ENCODE data around the gene TLR8. TPM values are rescaled to one million over a fixed set of nuclear protein-coding genes. Genes with fewer than 3 reads are reported as not detected.

Gene TLR8
- total RNA-seq, 1 donor from 2014 or later = not detected

GRCh38 chrX:12898073-12898472 lies 8.3 kb upstream of the TLR8 start:
- FAIRE-seq (no peak), DNase-seq (ENCODE audit: low read depth) (no peak)
- TF ChIP-seq CTCF (IDR thresholded peaks at IDR 0.05; ENCODE audit: insufficient read depth, low read length, severe bottlenecking) = no peak
- Histone ChIP-seq H3K4me3 (ENCODE audit: low read depth, low read length) (no peak overlapping the region), H3K36me3 (ENCODE audit: control insufficient read depth, insufficient read depth, low read length) (no peaks in the 10 kb centered on the region), H3K27me3 (ENCODE audit: control insufficient read depth, insufficient read depth, low read length) (no peaks in the 10 kb centered on the region)

GRCh38 chrX:12899506-12899905 lies 6.9 kb upstream of the TLR8 start:
- DNase-seq (ENCODE audit: low read depth) (no peak), FAIRE-seq (no peak)
- H3K36me3 ChIP-seq (ENCODE audit: control insufficient read depth, insufficient read depth, low read length) = no peaks in the 10 kb centered on the region
- TF ChIP-seq CTCF (IDR thresholded peaks at IDR 0.05; ENCODE audit: insufficient read depth, low read length, severe bottlenecking) = no peak
- no peak overlapping the region for H3K4me3 ChIP-seq (ENCODE audit: low read depth, low read length)
- H3K27me3 ChIP-seq (ENCODE audit: control insufficient read depth, insufficient read depth, low read length) = no peaks in the 10 kb centered on the region

GRCh38 chrX:12901486-12901885 lies 4.9 kb upstream of the TLR8 start:
- no peak for FAIRE-seq
- peak; percentile 39 for DNase-seq (ENCODE audit: low read depth)
- Histone ChIP-seq H3K36me3 (ENCODE audit: control insufficient read depth, insufficient read depth, low read length) (no peaks in the 10 kb centered on the region), H3K4me3 (ENCODE audit: low read depth, low read length) (no peak overlapping the region), H3K27me3 (ENCODE audit: control insufficient read depth, insufficient read depth, low read length) (no peaks in the 10 kb centered on the region)
- peak; percentile 48 for TF ChIP-seq CTCF (IDR thresholded peaks at IDR 0.05; ENCODE audit: insufficient read depth, low read length, severe bottlenecking)

GRCh38 chrX:12903646-12904045 lies 2.8 kb upstream of the TLR8 start:
- no peak for FAIRE-seq

GRCh38 chrX:12910423-12911121 lies 4.2 kb downstream of the TLR8 start:
- no peak for TF ChIP-seq CTCF (IDR thresholded peaks at IDR 0.05; ENCODE audit: insufficient read depth, low read length, severe bottlenecking)
- no peak for FAIRE-seq
- Histone ChIP-seq H3K27me3 (ENCODE audit: control insufficient read depth, insufficient read depth, low read length) (no peaks in the 10 kb centered on the region), H3K36me3 (ENCODE audit: control insufficient read depth, insufficient read depth, low read length) (no peaks in the 10 kb centered on the region), H3K4me3 (ENCODE audit: low read depth, low read length) (no peak overlapping the region)
- no peak for DNase-seq (ENCODE audit: low read depth)

More at GRCh38 chrX:12903646-12904045, 2.8 kb upstream of the TLR8 start:
- Histone ChIP-seq H3K36me3 (ENCODE audit: control insufficient read depth, insufficient read depth, low read length) (no peaks in the 10 kb centered on the region), H3K4me3 (ENCODE audit: low read depth, low read length) (no peak overlapping the region), H3K27me3 (ENCODE audit: control insufficient read depth, insufficient read depth, low read length) (no peaks in the 10 kb centered on the region)
- DNase-seq (ENCODE audit: low read depth) = no peak
- no peak for TF ChIP-seq CTCF (IDR thresholded peaks at IDR 0.05; ENCODE audit: insufficient read depth, low read length, severe bottlenecking)

- H3K27me3 ChIP-seq (ENCODE audit: control insufficient read depth, insufficient read depth, low read length) = no peaks in the 10 kb centered on the region
- no peak for TF ChIP-seq CTCF (IDR thresholded peaks at IDR 0.05; ENCODE audit: insufficient read depth, low read length, severe bottlenecking)
- no peak overlapping the region for H3K4me3 ChIP-seq (ENCODE audit: low read depth, low read length)
- no peaks in the 10 kb centered on the region for H3K36me3 ChIP-seq (ENCODE audit: control insufficient read depth, insufficient read depth, low read length)
- no peak for DNase-seq (ENCODE audit: low read depth)
- peak; percentile 13 for FAIRE-seq
These were observed 4.7 kb downstream of the TLR8 start for GRCh38 chrX:12911122-12911470.

Measured in bronchial epithelial cell (primary cell).